Measurements from ENCODE around the gene TMEM100. TPM values are rescaled to one million over a fixed set of nuclear protein-coding genes. Genes with fewer than 3 reads are reported as not detected.
A peak's percentile ranks its signal among the peaks of the same experiment; 100 is the strongest.

Gene TMEM100
- polyA plus RNA-seq, 3 donors: 63.5 to 68.9 (median 65.0) TPM

DNA sequence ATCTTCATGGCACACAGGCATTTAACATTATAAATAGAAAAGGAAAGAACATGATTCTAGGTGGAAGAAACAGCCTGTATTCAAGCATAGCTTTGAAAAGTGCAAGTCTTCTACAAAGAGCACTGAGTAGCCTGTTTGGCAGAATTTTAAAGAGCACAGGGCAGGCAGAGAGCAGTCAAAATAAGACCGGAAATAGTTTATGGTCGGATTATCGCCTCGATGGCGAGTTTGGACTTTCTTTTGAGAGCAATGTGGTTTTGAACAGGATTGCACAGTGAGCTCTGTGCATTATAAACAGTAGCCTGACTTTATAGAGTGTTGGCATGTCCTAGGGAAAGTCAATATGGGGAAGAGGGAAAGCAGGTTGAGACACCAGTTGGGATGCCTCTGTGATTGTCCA lies 6.2 kb upstream of the TMEM100 start:
- DNase-seq (ENCODE audit: extremely low read depth in 1 of 11, low read depth in 9 of 11, low spot score in 4 of 11): no peak

DNA sequence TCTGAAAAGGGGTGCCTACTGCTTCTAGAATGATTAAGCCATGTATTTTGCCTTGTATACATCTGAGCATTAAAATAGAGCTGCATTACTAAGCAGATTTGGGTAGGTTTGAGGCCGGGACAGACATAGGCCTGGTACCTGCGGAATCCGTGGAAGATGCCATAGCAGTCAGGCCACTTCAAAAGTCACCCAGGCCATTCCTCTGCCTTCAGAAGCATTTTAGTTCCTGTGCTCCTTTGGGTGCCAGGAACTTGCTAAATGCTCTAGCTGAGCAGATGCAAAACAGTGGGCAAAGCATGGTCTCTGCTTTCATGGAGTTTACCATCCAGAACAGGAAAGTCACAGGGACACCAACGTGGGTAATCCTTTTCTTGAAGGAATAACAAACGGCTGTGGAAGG lies 5.7 kb upstream of the TMEM100 start:
- DNase-seq (ENCODE audit: extremely low read depth in 1 of 11, low read depth in 9 of 11, low spot score in 4 of 11): no peak

DNA sequence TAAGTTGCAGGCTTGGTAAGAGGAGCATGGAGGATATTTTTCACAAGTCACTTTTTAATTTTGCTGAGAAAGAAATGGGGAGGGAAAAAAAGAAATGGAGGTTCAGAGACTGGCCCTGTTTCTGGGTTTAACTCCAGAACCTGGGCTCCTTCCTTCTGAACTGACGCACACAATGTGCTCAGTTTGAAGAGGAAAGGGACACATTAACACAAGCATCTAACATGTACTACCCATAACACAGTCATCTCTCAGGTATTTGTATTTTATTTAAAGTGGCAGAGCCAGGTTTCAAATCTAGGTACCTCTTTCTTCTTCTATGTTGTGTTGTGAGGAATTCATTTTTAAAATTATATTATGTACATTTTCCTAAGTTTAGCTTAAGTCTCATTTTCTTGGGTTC lies 5.3 kb upstream of the TMEM100 start:
- no peak for DNase-seq (ENCODE audit: extremely low read depth in 1 of 11, low read depth in 9 of 11, low spot score in 4 of 11)

DNA sequence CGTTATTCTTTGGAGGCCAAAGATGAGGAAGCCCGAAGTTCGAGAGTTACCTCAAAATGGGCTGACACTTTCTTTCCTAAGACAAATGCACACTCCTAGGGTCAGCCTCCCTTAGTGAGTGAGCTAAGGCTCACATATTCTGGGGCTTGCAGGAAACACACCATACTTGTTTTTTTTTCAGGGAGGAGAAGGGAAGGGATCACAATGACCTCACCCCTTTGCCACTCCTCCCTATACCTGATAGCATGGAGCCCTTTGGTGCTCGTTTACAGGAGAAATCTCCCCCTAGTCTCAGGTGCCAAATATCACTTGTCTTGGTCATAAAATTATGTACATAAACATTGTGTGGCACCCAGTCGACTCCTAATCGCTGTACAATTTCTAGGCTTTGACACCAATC lies 4.6 kb upstream of the TMEM100 start:
- DNase-seq (ENCODE audit: extremely low read depth in 1 of 11, low read depth in 9 of 11, low spot score in 4 of 11): no peak

DNA sequence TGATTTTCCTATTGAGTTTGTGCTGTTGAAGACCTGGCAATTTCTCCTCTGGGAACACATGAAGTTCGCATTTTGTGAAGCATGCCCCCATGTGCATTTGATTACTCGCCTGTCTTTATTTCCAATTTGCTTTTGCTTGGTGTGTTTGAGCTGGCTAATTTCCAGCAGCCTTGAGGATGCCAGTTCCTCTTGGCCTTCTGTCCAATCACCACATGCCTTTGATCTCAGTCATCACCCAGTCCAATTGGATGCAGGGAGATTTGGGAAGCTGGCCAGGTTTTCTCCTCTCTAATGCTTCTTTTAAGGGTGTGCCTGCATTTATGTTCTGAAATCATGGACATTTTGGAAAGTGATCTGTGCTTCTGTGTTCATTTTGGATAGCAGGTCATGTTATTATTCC lies 3.8 kb upstream of the TMEM100 start:
- DNase-seq (ENCODE audit: extremely low read depth in 1 of 11, low read depth in 9 of 11, low spot score in 4 of 11): no peak

DNA sequence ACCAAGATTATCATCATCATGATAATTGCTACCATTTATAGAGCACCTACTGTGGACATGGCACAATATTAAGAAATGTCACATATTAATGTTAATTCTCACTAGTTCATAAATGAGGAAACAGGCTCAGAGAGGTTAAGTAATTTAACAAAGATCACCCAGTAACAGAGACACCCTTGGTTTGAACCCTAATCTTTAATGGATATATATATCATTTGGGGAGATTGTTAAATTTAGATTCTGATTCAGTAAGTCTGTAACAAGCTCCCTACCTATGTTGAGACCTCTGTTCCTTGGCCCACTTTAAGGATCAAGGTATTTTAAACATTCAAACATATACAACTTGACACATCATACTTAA lies 804 bp upstream of the TMEM100 start:
- DNase-seq (ENCODE audit: extremely low read depth in 1 of 11, low read depth in 9 of 11, low spot score in 4 of 11): no peak

DNA sequence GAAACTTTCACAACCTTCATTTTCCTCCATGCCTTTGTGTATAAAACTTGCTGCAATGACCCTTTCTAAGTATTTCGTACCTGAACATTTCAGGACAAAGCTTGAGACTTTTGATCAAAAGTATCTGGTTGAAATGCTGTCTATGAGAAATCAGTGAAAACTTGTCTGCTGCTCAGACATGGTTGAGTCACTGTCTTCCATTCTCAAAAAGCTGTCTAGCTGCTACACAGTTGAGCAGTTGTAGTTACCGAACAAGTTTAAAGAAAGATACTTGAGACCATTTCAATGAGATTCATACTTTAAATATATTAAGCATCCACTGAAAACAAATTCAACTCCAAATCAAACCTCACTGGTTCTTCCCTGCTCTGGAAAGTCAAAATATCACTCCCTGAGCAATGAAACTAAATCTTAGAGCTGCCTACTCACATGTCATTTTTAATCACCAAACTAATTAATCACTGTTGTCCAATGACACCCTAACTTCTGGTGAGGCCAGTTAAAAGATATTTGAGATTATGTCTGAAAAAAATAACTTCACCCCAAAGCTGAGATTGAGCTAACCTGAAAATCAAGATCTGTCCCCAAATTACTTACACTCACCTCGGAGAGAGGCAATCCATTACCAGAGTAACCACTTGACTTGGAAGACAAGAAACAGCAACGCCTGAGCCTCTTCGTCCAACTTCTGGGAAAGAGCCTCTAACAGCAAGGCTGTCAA lies 488 bp downstream of the TMEM100 start:
- DNase-seq (ENCODE audit: extremely low read depth in 1 of 11, low read depth in 9 of 11, low spot score in 4 of 11): no peak

DNA sequence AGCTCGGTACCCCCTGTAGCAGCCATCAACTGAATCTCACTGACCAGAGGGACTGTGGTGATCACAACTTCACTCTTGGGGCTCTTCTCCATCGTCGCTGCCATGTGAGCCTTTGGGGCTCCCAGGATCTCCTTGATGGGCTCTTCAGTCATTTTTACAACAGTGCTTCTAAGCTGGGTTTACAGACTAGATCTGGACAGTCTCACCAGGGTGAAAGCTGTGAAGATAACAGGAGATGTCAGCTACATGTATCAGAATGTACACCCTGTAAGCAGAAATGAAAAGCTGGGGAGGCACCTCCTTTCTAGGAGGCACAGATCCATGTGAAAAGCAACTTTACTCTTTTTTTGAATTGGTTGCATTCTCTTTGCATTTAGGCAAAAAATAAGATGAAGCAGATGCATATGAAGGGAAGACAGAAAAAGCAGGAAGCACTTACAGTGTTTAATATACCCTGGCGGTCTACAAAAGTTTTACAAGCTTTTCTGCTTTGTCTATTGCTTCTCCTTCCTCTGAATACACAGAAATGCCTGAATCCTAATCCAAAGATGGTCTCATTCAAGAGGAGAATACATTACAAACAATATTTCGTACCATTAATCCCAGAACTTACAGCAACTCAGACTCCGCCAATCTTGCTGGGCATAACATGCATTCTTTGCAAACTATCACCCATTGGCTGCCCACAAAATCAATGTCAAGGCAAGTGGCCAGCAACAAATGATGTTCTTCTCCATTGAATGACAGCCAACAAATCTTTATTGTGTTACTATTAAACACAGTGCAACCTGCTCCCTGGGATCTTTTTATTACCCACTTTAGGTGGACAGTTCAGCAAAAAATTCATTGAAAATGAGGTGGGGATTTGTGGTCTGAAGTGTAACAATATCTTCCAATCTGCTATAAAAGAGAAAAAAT lies 1.5 kb downstream of the TMEM100 start:
- no peak for DNase-seq (ENCODE audit: extremely low read depth in 1 of 11, low read depth in 9 of 11, low spot score in 4 of 11)

DNA sequence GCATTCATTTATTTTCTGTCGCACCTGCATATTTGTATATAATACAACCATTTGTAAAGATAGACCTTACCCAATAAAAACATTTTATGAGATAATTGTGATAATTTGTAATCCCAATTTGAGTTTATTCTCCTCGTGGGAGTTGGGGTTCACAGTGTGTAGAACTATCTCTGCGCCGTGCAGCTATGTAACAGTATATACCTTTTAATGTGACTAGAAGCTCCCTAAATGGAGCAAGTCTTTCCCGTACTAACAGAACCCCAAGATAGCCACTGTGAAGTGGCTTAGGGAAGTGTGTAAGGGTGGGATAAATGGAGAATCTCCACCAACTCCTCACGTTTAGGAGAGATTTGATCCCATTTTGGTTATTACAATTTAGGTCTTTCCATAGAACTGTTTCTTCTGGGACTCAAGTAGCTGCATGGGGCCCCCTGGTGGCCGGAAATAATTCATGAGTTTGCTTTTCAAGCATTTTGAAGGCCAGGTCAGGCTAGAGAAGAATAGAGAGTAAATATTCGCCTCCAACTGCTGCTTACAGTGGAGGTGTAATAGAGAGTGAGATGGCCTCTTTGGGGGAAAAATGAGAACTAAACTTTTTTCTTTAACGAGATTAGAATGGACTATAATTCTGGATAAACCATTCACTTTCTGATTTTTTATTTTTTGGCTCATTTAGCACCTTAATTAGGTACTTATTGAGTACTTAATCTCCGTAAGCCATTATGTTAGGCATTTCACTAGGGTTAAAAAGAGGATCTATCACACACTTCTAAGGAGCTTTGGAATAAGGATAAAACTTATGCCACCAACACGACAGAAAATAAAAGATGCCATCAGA lies 4.5 kb downstream of the TMEM100 start:
- DNase-seq (ENCODE audit: extremely low read depth in 1 of 11, low read depth in 9 of 11, low spot score in 4 of 11): peak in 7 of 11 donors; percentile 71 to 88 (median 77)

DNA sequence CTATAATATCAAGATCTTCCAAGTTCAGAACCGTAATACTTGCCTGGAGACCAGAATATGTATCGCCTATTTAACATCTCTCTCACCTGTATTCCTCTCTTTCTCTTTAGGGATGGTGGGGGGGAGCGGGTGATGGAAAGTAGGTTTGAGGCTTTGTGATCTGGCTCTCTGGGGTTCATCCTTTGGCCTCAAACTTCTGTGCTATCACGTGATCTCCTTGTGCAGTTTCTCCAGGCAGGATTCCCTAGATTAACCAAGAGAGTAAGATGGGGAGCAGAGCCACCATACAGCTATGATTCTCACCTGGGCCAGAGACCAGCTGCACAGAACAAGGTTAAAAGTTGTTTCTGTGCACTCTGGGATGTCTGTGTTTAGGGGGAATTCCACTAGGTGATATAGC lies 5.2 kb downstream of the TMEM100 start:
- DNase-seq (ENCODE audit: extremely low read depth in 1 of 11, low read depth in 9 of 11, low spot score in 4 of 11): no peak

DNA sequence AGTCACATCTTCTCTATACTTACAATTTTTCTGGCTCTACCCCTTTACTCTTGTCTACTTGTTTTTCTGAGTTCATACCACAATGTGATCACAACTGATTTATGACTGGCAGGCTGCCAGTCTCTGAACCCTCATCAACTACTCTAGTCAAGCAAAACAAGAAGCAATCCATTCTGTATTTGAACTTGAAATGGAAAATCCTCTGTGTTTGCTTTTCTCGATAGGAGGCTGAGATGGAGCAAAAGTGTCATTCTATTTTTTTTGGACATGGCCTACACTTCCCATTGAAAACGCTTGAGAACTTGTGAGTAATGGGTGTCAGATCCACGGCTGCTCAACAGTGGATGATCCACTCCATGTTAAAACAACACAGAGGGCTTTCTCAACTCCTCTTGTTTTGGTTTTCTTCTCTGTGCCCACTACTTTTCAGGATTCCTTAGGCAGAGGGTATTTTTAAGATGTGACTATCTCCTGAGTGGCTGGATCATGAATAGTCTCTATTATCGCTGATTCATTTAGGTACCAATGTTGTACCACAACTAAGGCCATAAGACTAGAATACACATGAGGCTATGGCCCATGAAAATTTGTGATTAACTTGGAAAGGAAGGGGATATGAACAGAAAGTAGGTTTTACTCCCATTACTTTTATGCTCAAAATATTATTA lies 11.7 kb downstream of the TMEM100 start:
- no peak for DNase-seq (ENCODE audit: extremely low read depth in 1 of 11, low read depth in 9 of 11, low spot score in 4 of 11)

DNA sequence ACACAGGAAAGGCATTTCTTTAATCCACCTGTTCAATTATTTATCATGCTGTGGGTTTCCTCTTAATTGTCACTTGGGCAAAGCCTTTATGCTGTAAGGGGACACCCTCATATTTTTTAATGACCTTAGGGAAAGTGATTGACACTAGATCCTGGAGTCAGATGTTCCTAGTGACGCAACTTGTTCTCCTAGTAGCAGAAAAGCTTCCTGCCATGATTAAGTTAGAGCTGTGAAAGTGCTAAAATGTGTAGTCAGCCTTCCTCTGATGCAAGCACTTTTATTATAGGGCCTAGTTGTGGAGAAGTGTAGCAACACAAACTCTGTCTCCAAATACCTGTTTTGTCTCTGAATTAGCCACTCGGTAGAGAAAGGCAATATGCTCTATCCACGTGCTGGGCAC lies 12.3 kb downstream of the TMEM100 start:
- no peak for DNase-seq (ENCODE audit: extremely low read depth in 1 of 11, low read depth in 9 of 11, low spot score in 4 of 11)

DNA sequence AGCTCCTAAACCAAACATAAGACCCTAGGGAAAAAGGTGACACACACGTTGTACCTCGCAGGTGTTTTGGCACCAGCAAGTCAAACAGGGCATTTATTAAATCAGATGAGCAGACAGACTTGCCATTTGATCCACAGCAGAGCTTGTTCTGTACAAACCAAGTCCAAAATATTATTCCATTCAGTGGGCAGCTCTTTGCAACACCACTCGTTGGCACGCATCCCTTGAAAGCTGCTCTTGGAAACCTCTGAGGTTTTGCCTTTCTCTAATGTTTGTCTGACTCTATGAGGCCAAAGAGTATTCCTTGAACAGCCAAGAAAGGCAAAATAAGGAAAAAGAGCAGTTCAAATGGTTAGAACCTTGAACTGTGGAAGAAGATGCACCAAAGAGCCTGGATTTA lies 12.7 kb downstream of the TMEM100 start:
- DNase-seq (ENCODE audit: extremely low read depth in 1 of 11, low read depth in 9 of 11, low spot score in 4 of 11): no peak

DNA sequence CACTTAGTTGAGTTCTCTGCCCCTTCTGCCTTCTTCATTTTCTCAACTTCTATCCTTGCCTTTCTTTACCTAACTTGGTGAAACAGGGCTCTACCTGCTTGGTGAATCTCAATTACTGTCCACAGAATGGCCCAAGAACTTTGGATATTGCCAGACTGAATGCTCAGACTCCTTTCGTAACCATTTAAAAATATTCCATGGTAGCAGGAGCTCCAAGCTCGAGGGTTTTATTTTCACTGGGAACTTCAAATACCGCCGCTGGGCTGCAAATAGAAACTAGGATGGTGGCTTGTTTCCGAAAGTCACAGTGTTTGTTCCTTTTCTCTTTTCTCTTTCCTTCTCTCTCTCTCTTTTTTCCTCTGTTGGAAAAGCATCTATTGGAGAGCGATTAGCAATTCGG lies 13.2 kb downstream of the TMEM100 start:
- no peak for DNase-seq (ENCODE audit: extremely low read depth in 1 of 11, low read depth in 9 of 11, low spot score in 4 of 11)

DNA sequence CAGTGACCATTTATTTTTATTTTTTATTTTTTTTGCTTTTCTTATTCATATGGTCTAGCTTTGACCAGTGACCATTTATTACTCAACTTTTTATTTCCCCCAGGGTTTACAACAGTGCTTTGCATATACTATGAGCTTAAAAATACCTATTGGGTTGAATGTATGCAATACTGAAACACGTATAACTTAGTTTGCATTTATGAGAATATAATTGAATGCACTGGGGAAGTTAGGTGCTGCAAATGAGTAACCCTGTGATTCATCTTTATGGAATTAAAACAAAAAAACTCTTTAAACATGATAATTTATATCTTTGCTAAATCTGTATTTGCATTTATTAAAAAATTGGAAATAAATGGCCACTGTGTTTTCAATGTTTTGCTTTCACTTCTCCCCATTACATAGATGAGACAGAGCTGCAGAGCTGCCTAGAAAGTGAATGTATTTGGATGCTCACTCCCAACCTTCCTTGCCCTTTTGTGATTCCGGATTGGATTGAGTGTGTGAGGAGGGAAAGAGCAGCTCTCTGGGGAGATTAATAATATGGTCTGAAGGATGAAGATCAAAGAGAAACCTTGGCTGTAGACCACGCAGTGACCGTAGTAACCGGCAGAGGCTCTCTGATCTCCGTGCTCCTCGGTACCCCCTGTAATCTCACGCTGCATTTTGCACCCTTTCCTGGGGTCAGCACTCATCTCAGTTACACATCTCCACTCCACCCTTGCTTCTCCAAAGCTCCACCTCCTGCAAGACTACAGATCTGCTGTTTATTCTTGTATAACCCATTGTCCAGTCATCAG lies 14.3 kb downstream of the TMEM100 start:
- no peak for DNase-seq (ENCODE audit: extremely low read depth in 1 of 11, low read depth in 9 of 11, low spot score in 4 of 11)

DNA sequence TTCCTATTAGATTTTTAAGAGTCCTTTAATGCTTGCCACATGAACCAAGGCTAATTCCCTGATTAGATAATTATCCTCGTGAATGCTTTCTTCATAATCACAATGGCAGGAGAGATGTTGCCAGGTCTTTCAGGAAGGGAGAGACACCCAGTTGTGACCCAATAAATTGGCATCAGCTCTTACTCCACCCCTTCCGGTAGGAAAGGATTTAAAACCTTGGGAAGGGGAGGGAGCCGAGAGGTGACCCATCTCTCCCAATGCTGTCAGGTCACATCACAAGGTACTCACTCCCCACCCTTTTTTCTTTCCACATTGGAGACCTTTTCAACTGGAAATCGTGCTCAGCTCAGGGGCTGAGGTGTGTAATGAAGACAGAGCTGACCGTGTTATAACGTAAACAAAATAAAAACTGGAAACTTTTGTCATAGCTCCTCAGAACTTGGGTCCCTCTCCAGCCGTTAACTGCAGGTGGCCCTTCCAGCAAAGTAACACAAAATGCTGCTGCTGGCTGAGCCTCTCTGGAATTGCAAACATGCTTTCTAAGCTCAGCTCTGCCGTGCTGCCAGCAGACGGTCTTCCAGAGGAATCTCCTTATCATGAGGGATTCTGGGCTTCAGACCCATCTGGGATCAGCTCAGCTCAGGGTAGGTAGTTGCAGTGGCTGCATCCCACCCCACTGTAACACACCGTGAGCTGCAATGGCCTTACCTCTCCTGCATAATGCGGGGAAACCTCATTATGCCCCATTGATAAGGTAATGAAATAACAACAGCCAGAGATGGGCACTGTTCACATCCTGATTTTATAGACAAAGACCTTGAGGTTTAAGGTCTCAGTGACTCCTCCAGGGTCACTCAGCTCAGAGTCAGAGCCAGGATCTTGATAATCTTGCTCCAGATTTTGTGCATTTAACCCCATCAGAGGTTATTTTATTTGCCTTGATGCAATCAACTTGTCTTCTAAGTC lies 15.6 kb downstream of the TMEM100 start:
- DNase-seq (ENCODE audit: extremely low read depth in 1 of 11, low read depth in 9 of 11, low spot score in 4 of 11): no peak

DNA sequence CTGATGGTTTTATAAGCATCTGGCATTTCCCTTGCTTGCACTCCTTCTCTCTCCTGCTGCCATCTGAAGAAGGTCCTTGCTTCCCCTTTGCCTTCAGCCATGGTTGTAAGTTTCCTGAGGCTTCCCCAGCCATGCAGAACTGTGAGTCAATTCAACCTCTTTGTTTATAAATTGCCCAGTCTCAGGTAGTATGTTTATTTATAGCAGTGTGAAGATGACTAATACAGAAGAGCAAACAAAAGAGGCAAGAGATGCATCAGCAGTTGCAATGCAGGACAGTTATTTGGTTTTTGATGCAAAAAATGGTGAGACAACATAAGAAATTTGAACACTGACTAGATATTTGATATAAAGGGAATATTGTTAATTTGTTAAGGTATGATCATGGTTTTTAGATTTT lies 16.8 kb downstream of the TMEM100 start:
- no peak for DNase-seq (ENCODE audit: extremely low read depth in 1 of 11, low read depth in 9 of 11, low spot score in 4 of 11)

All from renal cortex interstitium (tissue), 11 donors.